Measurements from ENCODE around the gene CNTNAP2.

- TF ChIP-seq CTCF (IDR thresholded peaks at IDR 0.05) (no peak), POLR2A (IDR thresholded peaks at IDR 0.05) (no peak)
Observed at GRCh38 chr7:148337246-148337965, 2220.8 kb downstream of the CNTNAP2 start.

All from lower leg skin (tissue), 3 donors.